ENCODE results near the gene JKAMP. TPM values are rescaled to one million over a fixed set of nuclear protein-coding genes. Genes with fewer than 3 reads are reported as not detected.

Gene JKAMP
- total and polyA plus RNA-seq, 2 donors from 2014 or later: 40.4 to 48.3 TPM

DNA sequence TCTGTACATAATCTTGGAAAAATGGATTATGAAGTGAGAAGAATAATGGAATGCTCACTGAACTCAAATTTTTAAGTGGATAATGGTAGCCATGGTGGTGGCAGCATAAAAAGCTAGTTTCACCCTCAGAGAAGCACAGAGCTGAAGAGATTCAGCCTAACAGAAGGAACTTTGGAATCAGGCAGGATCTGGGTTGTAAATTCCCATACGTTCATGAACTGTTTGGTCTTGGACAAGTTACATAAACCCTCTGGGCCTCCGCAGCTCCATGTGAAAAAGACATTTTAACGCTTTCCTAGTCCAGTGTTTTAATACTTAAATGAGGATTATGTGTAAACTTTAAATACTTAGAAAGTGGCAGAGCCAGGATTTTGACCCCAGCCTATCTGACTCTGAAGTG, 26.6 kb downstream of the JKAMP start:
- Histone ChIP-seq H3K9me3 (ENCODE audit: control insufficient read depth in 2 of 3, insufficient read depth in 1 of 3, low read length in 3 of 3) (no peaks in the 10 kb centered on the region), H3K27me3 (ENCODE audit: control insufficient read depth, insufficient read depth, low read length) (no peaks in the 10 kb centered on the region), H3K9ac (ENCODE audit: low read length in 3 of 3) (no peak overlapping the region), H3K4me1 (ENCODE audit: control insufficient read depth in 2 of 3, insufficient read depth in 2 of 3, low read depth in 1 of 3, low read length in 3 of 3) (no peaks in the 10 kb centered on the region), H3K27ac (ENCODE audit: low read depth in 2 of 2, low read length in 2 of 2) (no peak overlapping the region), H3K36me3 (ENCODE audit: control insufficient read depth in 2 of 3, insufficient read depth in 3 of 3, low read length in 3 of 3) (no peaks in the 10 kb centered on the region), H3K4me3 (ENCODE audit: low read length in 3 of 3) (no peak overlapping the region)
- TF ChIP-seq, protein P1, sequence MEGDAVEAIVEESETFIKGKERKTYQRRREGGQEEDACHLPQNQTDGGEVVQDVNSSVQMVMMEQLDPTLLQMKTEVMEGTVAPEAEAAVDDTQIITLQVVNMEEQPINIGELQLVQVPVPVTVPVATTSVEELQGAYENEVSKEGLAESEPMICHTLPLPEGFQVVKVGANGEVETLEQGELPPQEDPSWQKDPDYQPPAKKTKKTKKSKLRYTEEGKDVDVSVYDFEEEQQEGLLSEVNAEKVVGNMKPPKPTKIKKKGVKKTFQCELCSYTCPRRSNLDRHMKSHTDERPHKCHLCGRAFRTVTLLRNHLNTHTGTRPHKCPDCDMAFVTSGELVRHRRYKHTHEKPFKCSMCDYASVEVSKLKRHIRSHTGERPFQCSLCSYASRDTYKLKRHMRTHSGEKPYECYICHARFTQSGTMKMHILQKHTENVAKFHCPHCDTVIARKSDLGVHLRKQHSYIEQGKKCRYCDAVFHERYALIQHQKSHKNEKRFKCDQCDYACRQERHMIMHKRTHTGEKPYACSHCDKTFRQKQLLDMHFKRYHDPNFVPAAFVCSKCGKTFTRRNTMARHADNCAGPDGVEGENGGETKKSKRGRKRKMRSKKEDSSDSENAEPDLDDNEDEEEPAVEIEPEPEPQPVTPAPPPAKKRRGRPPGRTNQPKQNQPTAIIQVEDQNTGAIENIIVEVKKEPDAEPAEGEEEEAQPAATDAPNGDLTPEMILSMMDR (IDR thresholded peaks at IDR 0.05; ENCODE audit: borderline replicate concordance, extremely low read depth, insufficient read depth): no peak
- intact Hi-C loops (cut with DNase I): no loop called here
- no peak for FAIRE-seq
- DNase-seq: peak in 2 of 5 donors; percentile 52 to 76

DNA sequence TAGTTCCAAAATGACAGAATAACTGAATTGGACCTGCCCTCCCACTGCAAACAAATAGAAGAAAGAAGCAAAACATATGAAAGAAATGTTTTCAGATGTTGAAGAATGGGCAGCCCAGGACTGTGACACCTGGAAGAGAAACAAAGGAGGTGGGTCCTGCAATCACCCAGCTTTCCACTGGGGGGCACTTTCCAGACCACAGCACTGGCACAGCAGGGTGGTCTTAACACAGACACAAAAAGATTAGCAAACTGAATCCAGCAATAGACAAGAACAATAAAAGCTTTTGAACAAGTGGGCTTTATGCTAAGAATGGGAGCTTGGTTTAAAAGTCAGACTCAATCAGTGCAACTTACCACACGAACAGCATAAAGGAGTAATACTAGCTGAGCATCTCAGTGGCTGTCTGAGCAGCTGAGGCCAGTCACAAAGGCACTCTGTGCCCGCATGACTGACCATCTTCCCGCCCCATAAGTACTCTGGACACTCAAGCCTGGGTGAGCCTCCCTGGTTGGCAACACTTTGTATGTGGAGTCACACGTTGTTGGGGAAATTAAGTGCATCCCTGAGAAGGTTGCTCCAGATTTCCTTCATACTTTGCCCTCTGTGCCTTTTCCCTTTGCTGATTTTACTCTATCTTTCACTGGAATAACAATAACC, 27.7 kb downstream of the JKAMP start:
- Histone ChIP-seq H3K9ac (ENCODE audit: low read length in 3 of 3) (no peak overlapping the region), H3K36me3 (ENCODE audit: control insufficient read depth in 2 of 3, insufficient read depth in 3 of 3, low read length in 3 of 3) (no peaks in the 10 kb centered on the region), H3K4me3 (ENCODE audit: low read length in 3 of 3) (no peak overlapping the region), H3K27ac (ENCODE audit: low read depth in 2 of 2, low read length in 2 of 2) (no peak overlapping the region), H3K9me3 (ENCODE audit: control insufficient read depth in 2 of 3, insufficient read depth in 1 of 3, low read length in 3 of 3) (no peaks in the 10 kb centered on the region), H3K4me1 (ENCODE audit: control insufficient read depth in 2 of 3, insufficient read depth in 2 of 3, low read depth in 1 of 3, low read length in 3 of 3) (no peaks in the 10 kb centered on the region), H3K27me3 (ENCODE audit: control insufficient read depth, insufficient read depth, low read length) (no peaks in the 10 kb centered on the region)
- DNase-seq (peak in 4 of 5 donors; percentile 49 to 59 (median 55)), FAIRE-seq (no peak)
- TF ChIP-seq, protein P1 (IDR thresholded peaks at IDR 0.05; ENCODE audit: borderline replicate concordance, extremely low read depth, insufficient read depth): peak; percentile 28
- intact Hi-C loops (cut with DNase I): no loop called here

DNA sequence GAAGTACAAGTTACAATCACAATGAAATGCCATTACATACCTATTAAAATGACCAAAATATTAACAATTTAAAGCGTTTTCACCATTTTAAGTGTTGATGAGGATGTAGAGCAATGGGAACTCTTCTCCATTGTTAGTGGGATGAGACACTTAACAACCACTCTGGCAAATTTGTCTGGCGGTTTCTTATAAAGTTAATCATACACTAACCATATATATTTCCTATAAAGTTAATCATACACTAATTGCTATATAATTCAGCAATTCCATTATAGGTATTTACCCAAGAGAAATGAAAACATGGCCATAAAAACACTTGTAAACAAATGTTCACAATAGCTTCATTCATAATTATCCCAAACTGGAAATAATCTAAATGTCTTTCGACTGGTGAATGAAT, 35.9 kb downstream of the JKAMP start:
- TF ChIP-seq, protein P1 (IDR thresholded peaks at IDR 0.05; ENCODE audit: borderline replicate concordance, extremely low read depth, insufficient read depth): no peak
- no peak for FAIRE-seq
- intact Hi-C loops (cut with DNase I): no loop called here

DNA sequence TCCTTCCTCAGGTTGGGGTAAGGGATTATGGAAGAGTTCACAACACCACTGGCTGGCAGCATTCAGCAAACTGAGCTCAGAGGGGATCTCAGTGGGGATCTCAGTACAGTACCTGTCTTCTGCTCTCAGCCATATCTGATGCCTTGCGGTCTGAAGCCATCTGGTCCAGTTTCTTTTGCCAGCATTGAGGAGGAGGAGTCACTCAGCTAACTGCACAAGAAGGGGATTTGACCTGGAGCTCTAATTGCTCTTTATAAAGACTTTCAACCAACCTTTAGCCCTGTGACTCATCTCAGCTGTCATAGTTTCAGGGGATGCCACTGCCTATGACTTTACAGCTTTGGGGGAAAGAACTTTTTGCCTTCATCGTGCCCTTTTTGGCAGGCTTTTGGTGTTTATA, 44.9 kb downstream of the JKAMP start:
- H3K4me3 ChIP-seq (ENCODE audit: low read length in 3 of 3): no peak overlapping the region
- no peaks in the 10 kb centered on the region for H3K4me1 ChIP-seq (ENCODE audit: control insufficient read depth in 2 of 3, insufficient read depth in 2 of 3, low read depth in 1 of 3, low read length in 3 of 3)
- no peak overlapping the region for H3K27ac ChIP-seq (ENCODE audit: low read depth in 2 of 2, low read length in 2 of 2)
- DNase-seq (no peak), FAIRE-seq (no peak)
- intact Hi-C loops (cut with DNase I): no loop called here
- no peaks in the 10 kb centered on the region for H3K36me3 ChIP-seq (ENCODE audit: control insufficient read depth in 2 of 3, insufficient read depth in 3 of 3, low read length in 3 of 3)
- no peaks in the 10 kb centered on the region for H3K9me3 ChIP-seq (ENCODE audit: control insufficient read depth in 2 of 3, insufficient read depth in 1 of 3, low read length in 3 of 3)
- TF ChIP-seq, protein P1 (IDR thresholded peaks at IDR 0.05; ENCODE audit: borderline replicate concordance, extremely low read depth, insufficient read depth): no peak
- no peak overlapping the region for H3K9ac ChIP-seq (ENCODE audit: low read length in 3 of 3)
- no peaks in the 10 kb centered on the region for H3K27me3 ChIP-seq (ENCODE audit: control insufficient read depth, insufficient read depth, low read length)

More for the DNA sequence above, 35.9 kb downstream of the JKAMP start:
- Histone ChIP-seq H3K4me3 (ENCODE audit: low read length in 3 of 3) (no peak overlapping the region), H3K9me3 (ENCODE audit: control insufficient read depth in 2 of 3, insufficient read depth in 1 of 3, low read length in 3 of 3) (no peaks in the 10 kb centered on the region), H3K36me3 (ENCODE audit: control insufficient read depth in 2 of 3, insufficient read depth in 3 of 3, low read length in 3 of 3) (no peaks in the 10 kb centered on the region), H3K27me3 (ENCODE audit: control insufficient read depth, insufficient read depth, low read length) (no peaks in the 10 kb centered on the region), H3K9ac (ENCODE audit: low read length in 3 of 3) (no peak overlapping the region), H3K27ac (ENCODE audit: low read depth in 2 of 2, low read length in 2 of 2) (no peak overlapping the region), H3K4me1 (ENCODE audit: control insufficient read depth in 2 of 3, insufficient read depth in 2 of 3, low read depth in 1 of 3, low read length in 3 of 3) (no peaks in the 10 kb centered on the region)
- no peak for DNase-seq

Measured in kidney (tissue), 14 donors.